ES-I3 (cell line): ENCODE measurements around the gene AUTS2.

Experiments used
- H3K36me3 ChIP-seq: 2 replicates; pipeline ENCODE4 v1.6.1; 2013; ENCODE audit warnings: mild to moderate bottlenecking, low read length, control low read depth, moderate library complexity; ENCODE audit not compliant: insufficient read depth
- H3K4me1 ChIP-seq: 2 replicates; pipeline ENCODE4 v1.6.1; 2013; ENCODE audit warnings: mild to moderate bottlenecking, control low read depth, low read length; ENCODE audit not compliant: insufficient read depth
- H3K9ac ChIP-seq: 2 replicates; pipeline ENCODE4 v1.6.1; 2013; ENCODE audit warnings: low read depth, mild to moderate bottlenecking, low read length, moderate library complexity
- H3K9me3 ChIP-seq: 2 replicates; pipeline ENCODE4 v1.6.1; 2013; ENCODE audit warnings: mild to moderate bottlenecking, low read length, moderate library complexity; ENCODE audit not compliant: control insufficient read depth, insufficient read depth

AUTS2 gene

GRCh38 chr7:69819333-69819705, 221.0 kb downstream of the AUTS2 start:
- Histone ChIP-seq H3K4me1 (peaks cover 33% of the 10 kb centered on the region), H3K36me3 (no peaks in the 10 kb centered on the region), H3K9ac (no peak overlapping the region), H3K9me3 (no peaks in the 10 kb centered on the region)

DNA sequence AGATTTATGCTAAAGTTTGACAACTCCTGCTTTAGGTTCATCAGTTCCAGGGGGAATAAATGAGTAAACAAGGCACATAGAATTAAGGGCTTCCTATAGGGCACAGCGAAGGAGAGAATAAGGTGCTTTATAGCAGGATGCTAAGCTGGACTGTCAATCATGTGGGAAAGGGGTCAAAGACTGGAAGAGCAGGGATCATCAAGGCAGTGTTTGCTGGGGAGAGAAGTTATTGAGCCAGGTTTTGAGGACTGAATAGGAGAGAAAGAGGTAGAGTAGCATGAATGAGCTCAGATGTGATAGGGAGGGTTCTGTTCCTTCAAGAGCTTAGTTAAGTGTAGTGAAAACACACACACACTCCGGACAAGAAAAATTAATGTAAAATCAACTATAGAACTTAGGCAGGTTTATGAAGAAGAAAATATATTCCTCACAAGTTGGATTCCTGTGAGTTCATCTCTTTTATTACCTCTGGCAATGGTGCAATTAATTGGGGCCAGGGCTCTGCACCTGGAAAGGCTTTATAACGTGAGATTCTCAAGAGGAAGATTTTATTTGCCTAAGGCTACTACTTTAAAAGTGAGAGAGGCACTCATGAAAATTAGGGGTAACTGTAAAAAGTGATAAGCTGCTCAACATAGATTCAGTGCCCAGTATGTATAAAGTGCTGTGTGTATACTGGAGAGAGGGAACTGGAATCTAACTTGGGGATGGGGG, 222.4 kb downstream of the AUTS2 start:
- Histone ChIP-seq H3K9ac (no peak overlapping the region), H3K36me3 (no peaks in the 10 kb centered on the region), H3K4me1 (peaks cover 30% of the 10 kb centered on the region), H3K9me3 (no peaks in the 10 kb centered on the region)

- Histone ChIP-seq H3K4me1 (peaks cover 27% of the 10 kb centered on the region), H3K9ac (no peak overlapping the region), H3K9me3 (no peaks in the 10 kb centered on the region), H3K36me3 (no peaks in the 10 kb centered on the region)
These were observed 224.1 kb downstream of the AUTS2 start for GRCh38 chr7:69822386-69822785.

DNA sequence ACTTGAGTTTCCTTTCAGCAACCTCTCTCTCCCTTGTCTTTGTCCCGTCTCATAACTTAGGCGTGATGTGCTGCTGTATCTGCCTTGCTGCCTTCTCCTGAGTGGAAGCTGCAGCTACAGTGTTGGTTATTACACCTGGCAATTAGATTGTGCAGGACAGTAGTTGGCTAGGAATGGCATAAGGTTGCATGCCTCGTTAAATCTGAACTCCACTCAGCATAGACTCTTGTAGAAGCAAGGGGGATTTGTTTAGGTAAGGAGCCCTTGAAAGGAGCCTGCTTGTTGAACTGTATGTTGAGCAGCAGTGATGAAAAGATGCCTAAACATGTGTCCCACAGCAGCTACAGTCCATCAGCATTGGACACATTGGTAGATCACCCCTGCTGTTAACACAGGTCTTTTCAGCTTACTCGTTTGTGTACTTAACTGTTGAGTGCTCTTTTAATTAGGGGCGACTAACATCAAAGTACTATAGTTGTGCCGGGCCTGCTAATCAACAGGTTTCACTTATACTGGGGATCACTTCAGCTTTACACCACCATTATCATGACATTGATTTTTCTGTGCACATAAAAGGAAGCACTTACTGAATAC, 225.0 kb downstream of the AUTS2 start:
- Histone ChIP-seq H3K9me3 (no peaks in the 10 kb centered on the region), H3K4me1 (peaks cover 27% of the 10 kb centered on the region), H3K9ac (no peak overlapping the region), H3K36me3 (no peaks in the 10 kb centered on the region)

- no peaks in the 10 kb centered on the region for H3K36me3 ChIP-seq
- H3K9me3 ChIP-seq: no peaks in the 10 kb centered on the region
- H3K9ac ChIP-seq: no peak overlapping the region
- peaks cover 16% of the 10 kb centered on the region for H3K4me1 ChIP-seq
These were observed 227.1 kb downstream of the AUTS2 start for GRCh38 chr7:69825113-69825972.

DNA sequence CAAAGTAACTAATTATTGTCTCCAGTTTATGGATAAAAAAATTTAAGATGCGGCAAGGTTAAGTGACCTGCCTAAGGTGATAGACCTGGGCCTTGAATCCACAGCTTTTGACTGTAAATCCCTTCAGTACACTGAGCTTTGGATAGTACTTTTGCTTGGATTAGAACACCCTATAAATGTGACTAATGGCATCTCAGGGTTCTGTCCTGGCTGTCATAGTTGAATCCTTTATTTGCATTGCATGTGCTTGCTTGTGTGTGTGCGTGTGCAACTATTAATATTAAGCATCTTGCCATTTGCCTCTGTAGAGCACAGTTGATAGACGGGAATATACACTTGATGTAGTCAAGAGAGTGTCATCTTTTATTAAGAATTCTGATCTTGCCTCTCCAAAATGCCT, 228.0 kb downstream of the AUTS2 start:
- Histone ChIP-seq H3K4me1 (peaks cover 23% of the 10 kb centered on the region), H3K36me3 (no peaks in the 10 kb centered on the region), H3K9me3 (no peaks in the 10 kb centered on the region), H3K9ac (no peak overlapping the region)

DNA sequence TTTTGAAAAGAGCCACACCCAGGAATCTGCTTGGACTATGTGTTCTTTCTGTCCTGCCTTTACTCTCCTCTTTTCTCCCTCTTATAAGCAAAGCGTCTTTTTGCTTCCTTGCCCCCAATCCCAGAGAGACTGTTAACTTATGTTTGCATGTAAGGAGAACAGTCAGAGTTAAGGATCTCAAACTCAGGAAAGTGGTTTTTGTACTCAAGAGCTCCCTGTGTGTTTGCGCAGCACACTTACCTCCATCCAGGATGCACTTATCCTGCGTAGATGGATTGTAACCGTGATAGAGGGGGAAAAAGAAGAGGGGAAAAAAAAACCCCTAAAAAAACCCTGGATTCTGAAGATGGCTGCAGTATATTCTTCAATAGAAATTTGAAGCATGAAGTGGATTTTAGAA, 228.9 kb downstream of the AUTS2 start:
- H3K9ac ChIP-seq: no peak overlapping the region
- no peaks in the 10 kb centered on the region for H3K36me3 ChIP-seq
- no peaks in the 10 kb centered on the region for H3K9me3 ChIP-seq
- peaks cover 31% of the 10 kb centered on the region for H3K4me1 ChIP-seq

- no peaks in the 10 kb centered on the region for H3K36me3 ChIP-seq
- H3K9ac ChIP-seq: no peak overlapping the region
- no peaks in the 10 kb centered on the region for H3K9me3 ChIP-seq
- H3K4me1 ChIP-seq: peaks cover 35% of the 10 kb centered on the region
These were observed 229.3 kb downstream of the AUTS2 start for GRCh38 chr7:69827558-69827957.

DNA sequence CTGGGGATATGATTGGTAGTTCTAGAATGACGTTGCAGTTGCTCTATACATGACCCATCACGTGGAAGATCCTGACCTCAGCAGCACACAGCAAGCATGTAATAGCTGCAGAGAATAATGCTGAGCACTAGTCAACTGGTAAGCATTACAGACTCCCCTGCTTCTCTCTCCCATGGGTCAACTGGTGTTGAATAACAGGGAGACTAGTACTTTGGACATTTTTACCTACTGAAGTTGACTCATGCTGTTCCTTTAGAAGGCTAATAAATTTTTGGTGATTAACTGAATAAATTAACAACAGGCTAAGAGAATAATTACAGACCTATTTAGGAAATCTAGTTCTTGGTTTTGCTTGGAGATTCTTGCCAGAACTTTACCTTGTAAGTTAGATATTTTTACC, 234.1 kb downstream of the AUTS2 start:
- no peaks in the 10 kb centered on the region for H3K36me3 ChIP-seq
- H3K9me3 ChIP-seq: no peaks in the 10 kb centered on the region
- H3K4me1 ChIP-seq: peaks cover 60% of the 10 kb centered on the region
- no peak overlapping the region for H3K9ac ChIP-seq

GRCh38 chr7:69833964-69834363, 235.7 kb downstream of the AUTS2 start:
- H3K4me1 ChIP-seq: peaks cover 69% of the 10 kb centered on the region
- no peak overlapping the region for H3K9ac ChIP-seq
- no peaks in the 10 kb centered on the region for H3K9me3 ChIP-seq
- H3K36me3 ChIP-seq: no peaks in the 10 kb centered on the region

GRCh38 chr7:69836702-69837101, 238.4 kb downstream of the AUTS2 start:
- Histone ChIP-seq H3K9me3 (no peaks in the 10 kb centered on the region), H3K36me3 (no peaks in the 10 kb centered on the region), H3K9ac (no peak overlapping the region), H3K4me1 (peaks cover 84% of the 10 kb centered on the region)

- no peaks in the 10 kb centered on the region for H3K36me3 ChIP-seq
- H3K9ac ChIP-seq: peak overlapping the region; percentile 17
- peaks cover 76% of the 10 kb centered on the region for H3K4me1 ChIP-seq
- no peaks in the 10 kb centered on the region for H3K9me3 ChIP-seq
These were observed 239.3 kb downstream of the AUTS2 start for GRCh38 chr7:69837387-69838068.

GRCh38 chr7:69839782-69840181, 241.5 kb downstream of the AUTS2 start:
- Histone ChIP-seq H3K4me1 (peaks cover 62% of the 10 kb centered on the region), H3K9ac (no peak overlapping the region)

GRCh38 chr7:69840248-69840647, 242.0 kb downstream of the AUTS2 start:
- Histone ChIP-seq H3K4me1 (peaks cover 59% of the 10 kb centered on the region), H3K9ac (no peak overlapping the region), H3K36me3 (no peaks in the 10 kb centered on the region), H3K9me3 (no peaks in the 10 kb centered on the region)

More at GRCh38 chr7:69839782-69840181, 241.5 kb downstream of the AUTS2 start:
- H3K9me3 ChIP-seq: no peaks in the 10 kb centered on the region
- H3K36me3 ChIP-seq: no peaks in the 10 kb centered on the region
